Fibroblast of mammary gland (primary cell): ENCODE data around the gene TTC28.
A peak's percentile ranks its signal among the peaks of the same experiment; 100 is the strongest.

Experiments
- DNase-seq: peaks from one replicate; pipeline ENCODE4 v3.0.0-alpha.2; 2010; ENCODE audit warnings: low read depth
- H3K4me3 ChIP-seq: 2 replicates; pipeline ENCODE4 v1.5.1; 2011; ENCODE audit warnings: low read depth, mild to moderate bottlenecking, low read length, moderate library complexity; ENCODE audit not compliant: control insufficient read depth
- CTCF ChIP-seq: conservative IDR thresholded peaks from 2 replicates; pipeline ENCODE4 v1.5.1; 2011; ENCODE audit warnings: low read depth, low read length, inconsistent platforms; ENCODE audit not compliant: control insufficient read depth, insufficient read depth

The TTC28 gene

GRCh38 chr22:27952779-27953178 is 726.9 kb downstream of the TTC28 start:
- peak; percentile 17 for DNase-seq
- H3K4me3 ChIP-seq, result no peak overlapping the region
- no peak for TF ChIP-seq CTCF

GRCh38 chr22:27952091-27952490 is 727.5 kb downstream of the TTC28 start:
- H3K4me3 ChIP-seq, result no peak overlapping the region
- DNase-seq, result peak; percentile 79
- no peak for TF ChIP-seq CTCF

- no peak for DNase-seq
- TF ChIP-seq CTCF, result no peak
- no peak overlapping the region for H3K4me3 ChIP-seq
Observed at GRCh38 chr22:27949421-27949820, 730.2 kb downstream of the TTC28 start.

GRCh38 chr22:27948569-27948968 is 731.1 kb downstream of the TTC28 start:
- DNase-seq, result no peak
- no peak overlapping the region for H3K4me3 ChIP-seq
- TF ChIP-seq CTCF, result no peak

- no peak for DNase-seq
- H3K4me3 ChIP-seq, result no peak overlapping the region
- TF ChIP-seq CTCF, result no peak
Observed at GRCh38 chr22:27947448-27947847, 732.2 kb downstream of the TTC28 start.

GRCh38 chr22:27941143-27941542 is 738.5 kb downstream of the TTC28 start:
- no peak overlapping the region for H3K4me3 ChIP-seq
- TF ChIP-seq CTCF, result no peak
- no peak for DNase-seq

GRCh38 chr22:27937453-27937852 is 742.2 kb downstream of the TTC28 start:
- TF ChIP-seq CTCF, result peak; percentile 12
- no peak overlapping the region for H3K4me3 ChIP-seq
- no peak for DNase-seq
